A549 (cell line): ENCODE results near the gene SLC10A1. TPM values are rescaled to one million over a fixed set of nuclear protein-coding genes. Genes with fewer than 3 reads are reported as not detected.
A peak's percentile ranks its signal among the peaks of the same experiment; 100 is the strongest.

Experiments
- ATAC-seq, 2 experiments: fragments of 200-7000 bp in 1 of 2; fragments of >200 bp in 1 of 2; cut with Nextera tagmentation in 1 of 2; cut with Tn5 transposase in 1 of 2; 3 replicates each; pipeline versions ENCODE4 v1.8.0 to v1.9.1; 2018 to 2020; ENCODE audit warnings: mild to moderate bottlenecking in 1 of 2, moderate library complexity in 1 of 2
- CTCF ChIA-PET: fragments of 300-600 bp; sonication (Branson Sonifier 250); formaldehyde crosslinking; extraction: SDS; loops from one replicate; lab custom pipeline; 2021; ENCODE audit warnings: antibody characterized with exemption, inconsistent platforms; lab: Yijun Ruan, JAX
- POLR2A ChIA-PET: fragments of 350-600 bp; formaldehyde crosslinking; extraction: SDS; loops from one replicate; lab custom pipeline; 2021; ENCODE audit warnings: antibody characterized with exemption, inconsistent platforms; lab: Yijun Ruan, JAX
- DNase-seq, 2 experiments: peaks; one replicate each; pipeline versions ENCODE4 v3.0.0 to v3.0.0-alpha.2; 2011 to 2016; ENCODE audit warnings: low read depth in 1 of 2, low spot score in 1 of 2
- FAIRE-seq: peaks from 2 replicates; lab custom pipeline; 2011; peaks lifted over from hg19 to GRCh38; lab: Jason Lieb, UNC
- H3K27ac ChIP-seq, 2 experiments: fragments of >200 bp; sonication (Bioruptor Twin); formaldehyde crosslinking; 3 replicates each; pipeline ENCODE4 v1.5.1; 2016 to 2017
- H3K4me1 ChIP-seq: fragments of >200 bp; sonication (Bioruptor Twin); formaldehyde crosslinking; 3 replicates; pipeline ENCODE4 v1.6.1; 2016
- H3K4me2 ChIP-seq: fragments of >200 bp; sonication (Bioruptor Twin); formaldehyde crosslinking; 3 replicates; pipeline ENCODE4 v1.6.1; 2016
- H3K4me3 ChIP-seq: fragments of >200 bp; sonication (Bioruptor Twin); formaldehyde crosslinking; 3 replicates; pipeline ENCODE4 v1.5.1; 2016
- H3K9me3 ChIP-seq: fragments of >200 bp; sonication (Bioruptor Twin); formaldehyde crosslinking; 3 replicates; pipeline ENCODE4 v1.6.1; 2016
- BCL3 ChIP-seq: fragments of >200 bp; sonication (Bioruptor Twin); formaldehyde crosslinking; IDR thresholded peaks from 3 replicates; pipeline ENCODE4 v1.6.1; 2016
- CBX2 ChIP-seq: fragments of 200-600 bp; sonication (generic); IDR thresholded peaks from 2 replicates; pipeline ENCODE4 v1.6.1; 2016; ENCODE audit warnings: low read depth, mild to moderate bottlenecking, borderline replicate concordance
- CBX8 ChIP-seq: fragments of 200-600 bp; sonication (generic); IDR thresholded peaks from 2 replicates; pipeline ENCODE4 v1.6.1; 2016
- E2F6 ChIP-seq: IDR thresholded peaks from 2 replicates; pipeline ENCODE4 v1.6.1; 2012; ENCODE audit warnings: low read depth, borderline replicate concordance
- EHF ChIP-seq: fragments of 250-450 bp; sonication (Bioruptor Pico); IDR thresholded peaks from 2 replicates; pipeline ENCODE4 v1.5.0; 2020; ENCODE audit warnings: mild to moderate bottlenecking
- EHMT2 ChIP-seq: fragments of 200-600 bp; sonication (generic); IDR thresholded peaks from 2 replicates; pipeline ENCODE4 v1.6.1; 2016; ENCODE audit warnings: antibody characterized with exemption, low read depth, mild to moderate bottlenecking, moderate library complexity
- ESRRA ChIP-seq: fragments of 150-350 bp; IDR thresholded peaks from 2 replicates; pipeline ENCODE4 v1.6.1; 2014; ENCODE audit warnings: mild to moderate bottlenecking, low read length, borderline replicate concordance
- FOSL2 ChIP-seq, 2 experiments: fragments of 450-650 bp in 1 of 2; fragments of >200 bp in 1 of 2; sonication (Bioruptor Twin) in 1 of 2; formaldehyde crosslinking; IDR thresholded peaks; 2 replicates each; pipeline versions ENCODE4 v1.5.0 to v1.6.1; 2016 to 2020; ENCODE audit warnings: mild to moderate bottlenecking in 1 of 2, moderate library complexity in 1 of 2
- HEYL ChIP-seq: fragments of 250-450 bp; sonication (Bioruptor Pico); IDR thresholded peaks from 2 replicates; pipeline ENCODE4 v1.8.0; 2021; ENCODE audit warnings: mild to moderate bottlenecking, moderate library complexity
- HMGXB4 ChIP-seq: fragments of 250-450 bp; sonication (Bioruptor Pico); IDR thresholded peaks from 2 replicates; pipeline ENCODE4 v1.5.0; 2021; ENCODE audit warnings: mild to moderate bottlenecking, moderate library complexity, borderline replicate concordance
- JUN ChIP-seq, 2 experiments: fragments of >200 bp; sonication (Bioruptor Twin); formaldehyde crosslinking; IDR thresholded peaks; 2 replicates in 1 of 2; 3 replicates in 1 of 2; pipeline ENCODE4 v1.6.1; 2016 to 2017
- JUNB ChIP-seq: fragments of >200 bp; sonication (Bioruptor Twin); formaldehyde crosslinking; IDR thresholded peaks from 2 replicates; pipeline ENCODE4 v1.6.1; 2016
- MAX ChIP-seq: IDR thresholded peaks from 2 replicates; pipeline ENCODE4 v1.6.1; 2012
- MAZ ChIP-seq: fragments of 150-350 bp; IDR thresholded peaks from 2 replicates; pipeline ENCODE4 v1.6.1; 2014; ENCODE audit warnings: antibody characterized with exemption, low read depth, low read length, borderline replicate concordance
- MYC ChIP-seq: IDR thresholded peaks from 2 replicates; pipeline ENCODE4 v1.6.1; 2012; ENCODE audit warnings: mild to moderate bottlenecking, inconsistent platforms, low read length, improper control_type of control experiment, borderline replicate concordance
- PHF8 ChIP-seq: fragments of 200-600 bp; sonication (generic); IDR thresholded peaks from 2 replicates; pipeline ENCODE4 v1.6.1; 2016; ENCODE audit warnings: low read depth, mild to moderate bottlenecking, antibody characterized with exemption, moderate library complexity, borderline replicate concordance
- POLR2A ChIP-seq: IDR thresholded peaks from 2 replicates; pipeline ENCODE4 v1.6.1; 2012; ENCODE audit warnings: mild to moderate bottlenecking, low read length
- POLR2AphosphoS2 ChIP-seq: conservative IDR thresholded peaks from 2 replicates; pipeline ENCODE4 v1.6.1; 2012; ENCODE audit warnings: low read length, improper control_type of control experiment, inconsistent platforms
- RARB ChIP-seq: fragments of 250-450 bp; sonication (Bioruptor Pico); IDR thresholded peaks from 2 replicates; pipeline ENCODE4 v1.8.0; 2021; ENCODE audit warnings: mild to moderate bottlenecking, moderate library complexity
- RNF2 ChIP-seq: fragments of 200-600 bp; sonication (generic); IDR thresholded peaks from 2 replicates; pipeline ENCODE4 v1.6.1; 2016; ENCODE audit warnings: low read depth, mild to moderate bottlenecking, antibody characterized with exemption, moderate library complexity, borderline replicate concordance
- SREBF2 ChIP-seq: fragments of 450-650 bp; IDR thresholded peaks from 2 replicates; pipeline ENCODE4 v1.6.1; 2014; ENCODE audit warnings: mild to moderate bottlenecking, moderate library complexity
- TP53 ChIP-seq: fragments of 250-450 bp; sonication (Bioruptor Pico); IDR thresholded peaks from 2 replicates; pipeline ENCODE4 v1.5.0; 2021; ENCODE audit warnings: mild to moderate bottlenecking, moderate library complexity
- ZFP36 ChIP-seq: fragments of 450-650 bp; IDR thresholded peaks from 2 replicates; pipeline ENCODE4 v1.6.1; 2014; ENCODE audit warnings: borderline replicate concordance; ENCODE audit not compliant: partially characterized antibody
- ZSCAN20 ChIP-seq: fragments of 250-450 bp; sonication (Bioruptor Pico); IDR thresholded peaks from 2 replicates; pipeline ENCODE4 v1.8.0; 2022; ENCODE audit warnings: mild to moderate bottlenecking, moderate library complexity
- WGBS: methylation state at CpG from one replicate; pipeline ENCODE4 v1.1.6; 2017; ENCODE audit errors: missing lambda C conversion rate; 5-methylcytosine and 5-hydroxymethylcytosine counted together
- polyA plus RNA-seq, 4 experiments: library from polyadenylated mRNA; depleted of rRNA in 3 of 4; stranded (reverse); fragments of >200 nt; fragmentation: RNase III in 1 of 4; extraction: RNeasy Plus Mini Kit Qiagen cat#74134 plus additional on column Dnase treatment in 1 of 4; gene quantifications; 2 replicates in 3 of 4; 3 replicates in 1 of 4; pipeline ENCODE4 v1.2.3, GENCODE V29; 2011 to 2017

The SLC10A1 gene
- polyA plus RNA-seq, 2 of the 4 experiments (the other 2 are of a cell fraction) = not detected

- DNase-seq = peak; percentile 89 to 98
- H3K9me3 ChIP-seq = no peaks in the 10 kb centered on the region
- POLR2A ChIA-PET = interaction anchor here (0.6 to 1.8 kb wide), 20 partner anchors 10 to 1042 kb away, joined by 3 to 10 read pairs (median 3); partner anchors contain the start of genes COX16, ERH, MAP3K9 and SLC39A9
- no peak for FAIRE-seq
- CTCF ChIA-PET = interaction anchor here (0.6 to 1.3 kb wide), 3 partner anchors 18 to 40 kb away, joined by 3 to 4 read pairs (median 4); no protein-coding TSS in a partner anchor
- peak within 1 kb of the TSS; percentile 80 for H3K4me3 ChIP-seq
- TF ChIP-seq BCL3 (peak; percentile 97; the same call in 2 of the 3 replicates), HMGXB4 (no peak), HEYL (no peak), POLR2A (peak; percentile 99), JUN (IDR thresholded peaks at IDR 0.05) (peak; percentile 88 to 95), FOSL2 (IDR thresholded peaks at IDR 0.05) (no peak), FOSL2 (CRISPR knock-in tag; IDR thresholded peaks at IDR 0.05) (peak; percentile 2; the same call in 1 of the 2 replicates), PHF8 (peak; percentile 86), E2F6 (peak; percentile 56; the same call in 1 of the 2 replicates), MAX (peak; percentile 64), MYC (no peak)
- ATAC-seq = peak; percentile 94 to 95
- peak within 1 kb of the TSS; percentile 92 to 94 for H3K27ac ChIP-seq
- peak within 1 kb of the TSS; percentile 90 for H3K4me2 ChIP-seq
- WGBS = under 1% methylated on average over 31 of the region's 31 CpGs
- peaks cover 17% of the 10 kb centered on the region; the same call in 2 of the 3 replicates for H3K4me1 ChIP-seq
Observed at GRCh38 chr14:69766984-69767368, 30.1 kb downstream of the SLC10A1 start, which contains the start of gene SRSF5. TSS of gene SRSF5 (plus strand) at chr14:69767142. CDS start at chr14:69768157, 1,015 bp downstream.

GRCh38 chr14:69763761-69764510 lies 33.1 kb downstream of the SLC10A1 start:
- no peak for ATAC-seq
- WGBS = 64% methylated on average over 6 of the region's 6 CpGs
- Histone ChIP-seq H3K4me2 (no peak overlapping the region), H3K4me1 (peaks cover 7% of the 10 kb centered on the region; the same call in 2 of the 3 replicates), H3K9me3 (no peaks in the 10 kb centered on the region), H3K27ac (no peak overlapping the region), H3K4me3 (no peak overlapping the region)
- CTCF ChIA-PET = no interaction called here
- no peak for DNase-seq
- no peak for FAIRE-seq
- POLR2A ChIA-PET = no interaction called here
- TF ChIP-seq TP53 (CRISPR knock-in tag) (no peak), HMGXB4 (no peak), EHMT2 (no peak), ZFP36 (no peak), BCL3 (no peak), CBX2 (no peak), MAX (no peak), MAZ (no peak), EHF (no peak), CBX8 (no peak), RARB (CRISPR knock-in tag) (no peak), E2F6 (no peak), ESRRA (no peak), RNF2 (no peak), SREBF2 (no peak), FOSL2 (IDR thresholded peaks at IDR 0.05) (no peak), FOSL2 (CRISPR knock-in tag; IDR thresholded peaks at IDR 0.05) (no peak), JUNB (no peak), POLR2AphosphoS2 (no peak), ZSCAN20 (CRISPR knock-in tag) (no peak)
